Astrocyte (in vitro differentiated cells and primary cell): ENCODE data around the gene VDAC2. TPM values are rescaled to one million over a fixed set of nuclear protein-coding genes. Genes with fewer than 3 reads are reported as not detected.

Experiments used
- DNase-seq: peaks from one replicate; pipeline ENCODE4 v3.0.0-alpha.2; 2010; ENCODE audit warnings: low read depth
- FAIRE-seq: peaks from 2 replicates; lab custom pipeline; 2011; peaks lifted over from hg19 to GRCh38; lab: Jason Lieb, UNC
- H2AFZ ChIP-seq: 2 replicates; pipeline ENCODE4 v1.6.0; 2012; ENCODE audit warnings: low read depth, low read length, inconsistent platforms
- H3K27ac ChIP-seq: 2 replicates; pipeline ENCODE4 v1.5.1; 2011; ENCODE audit warnings: low read depth, low read length, inconsistent platforms
- H3K27me3 ChIP-seq: 2 replicates; pipeline ENCODE4 v1.6.0; 2011; ENCODE audit warnings: low read length, inconsistent platforms; ENCODE audit not compliant: insufficient read depth
- H3K36me3 ChIP-seq: 2 replicates; pipeline ENCODE4 v1.5.1; 2011; ENCODE audit warnings: low read length, inconsistent platforms; ENCODE audit not compliant: insufficient read depth
- H3K4me1 ChIP-seq: 2 replicates; pipeline ENCODE4 v1.5.1; 2011; ENCODE audit warnings: low read length, inconsistent platforms; ENCODE audit not compliant: insufficient read depth
- H3K4me2 ChIP-seq: 2 replicates; pipeline ENCODE4 v1.6.0; 2012; ENCODE audit warnings: low read length, inconsistent platforms
- H3K4me3 ChIP-seq: 2 replicates; pipeline ENCODE4 v1.5.1; 2011; ENCODE audit warnings: low read depth, mild to moderate bottlenecking, low read length, inconsistent platforms; ENCODE audit not compliant: insufficient read depth
- H3K79me2 ChIP-seq: 2 replicates; pipeline ENCODE4 v1.6.0; 2012; ENCODE audit warnings: mild to moderate bottlenecking, low read length, inconsistent platforms; ENCODE audit not compliant: insufficient read depth
- H3K9ac ChIP-seq: 2 replicates; pipeline ENCODE4 v1.6.0; 2012; ENCODE audit warnings: mild to moderate bottlenecking, low read length, inconsistent platforms
- H3K9me3 ChIP-seq: 2 replicates; pipeline ENCODE4 v1.5.1; 2012; ENCODE audit warnings: low read depth, mild to moderate bottlenecking, low read length, inconsistent platforms; ENCODE audit not compliant: insufficient read depth
- H4K20me1 ChIP-seq: 2 replicates; pipeline ENCODE4 v1.6.0; 2012; ENCODE audit warnings: low read length, inconsistent platforms; ENCODE audit not compliant: insufficient read depth
- H3K27ac Mint-ChIP-seq: one replicate; pipeline ENCODE4 v1.8.0; 2021; ENCODE audit warnings: mild to moderate bottlenecking, mixed read lengths; ENCODE audit not compliant: unreplicated experiment
- H3K27me3 Mint-ChIP-seq: one replicate; pipeline ENCODE4 v1.8.0; 2021; ENCODE audit warnings: low read depth, mixed read lengths; ENCODE audit not compliant: unreplicated experiment
- H3K36me3 Mint-ChIP-seq: one replicate; pipeline ENCODE4 v1.8.0; 2021; ENCODE audit warnings: low read depth, mixed read lengths; ENCODE audit not compliant: unreplicated experiment
- H3K4me1 Mint-ChIP-seq: one replicate; pipeline ENCODE4 v1.8.0; 2021; ENCODE audit warnings: low read depth, mixed read lengths; ENCODE audit not compliant: unreplicated experiment
- H3K4me3 Mint-ChIP-seq: one replicate; pipeline ENCODE4 v1.8.0; 2021; ENCODE audit warnings: mild to moderate bottlenecking, moderate library complexity, mixed read lengths; ENCODE audit not compliant: unreplicated experiment
- H3K9me3 Mint-ChIP-seq: one replicate; pipeline ENCODE4 v1.8.0; 2021; ENCODE audit warnings: mild to moderate bottlenecking, mixed read lengths; ENCODE audit not compliant: unreplicated experiment
- CTCF ChIP-seq: IDR thresholded peaks from 2 replicates; pipeline ENCODE4 v1.5.1; 2011; ENCODE audit warnings: low read depth, mild to moderate bottlenecking, inconsistent platforms, low read length, moderate library complexity; ENCODE audit not compliant: insufficient read depth
- EZH2 ChIP-seq: IDR thresholded peaks from 2 replicates; pipeline ENCODE4 v1.6.1; 2012; ENCODE audit warnings: mild to moderate bottlenecking, low read length, inconsistent platforms; ENCODE audit not compliant: insufficient read depth
- total RNA-seq: library from RNA; stranded (reverse); gene quantifications from 2 replicates; pipeline ENCODE4 v1.2.1, GENCODE V29; 2021

The VDAC2 gene
- total RNA-seq, 1 donor from 2014 or later: 373 TPM

- Histone ChIP-seq H3K4me2 (no peak overlapping the region), H3K27me3 (no peaks in the 10 kb centered on the region), H3K79me2 (peaks cover 66% of the 10 kb centered on the region), H2AFZ (no peak overlapping the region), H3K4me3 (no peak overlapping the region), H3K27ac (no peak overlapping the region), H3K4me1 (peaks cover 42% of the 10 kb centered on the region), H4K20me1 (peaks cover 89% of the 10 kb centered on the region), H3K9ac (no peak overlapping the region), H3K9me3 (no peaks in the 10 kb centered on the region), H3K36me3 (peaks cover 48% of the 10 kb centered on the region)
- Mint-ChIP-seq H3K36me3 (peaks cover 26% of the 10 kb centered on the region), H3K9me3 (no peaks in the 10 kb centered on the region), H3K4me3 (no peak overlapping the region), H3K4me1 (peaks cover 72% of the 10 kb centered on the region), H3K27ac (peak overlapping the region; percentile 80), H3K27me3 (no peaks in the 10 kb centered on the region)
- TF ChIP-seq EZH2 (no peak), CTCF (no peak)
- no peak for FAIRE-seq
- DNase-seq: no peak
Measured at GRCh38 chr10:75228278-75228677, 17.7 kb downstream of the VDAC2 start.

- Histone ChIP-seq H3K4me3 (no peak overlapping the region), H3K79me2 (peaks cover 61% of the 10 kb centered on the region), H3K4me2 (no peak overlapping the region), H3K36me3 (peaks cover 42% of the 10 kb centered on the region), H2AFZ (no peak overlapping the region), H3K27me3 (no peaks in the 10 kb centered on the region), H3K9ac (no peak overlapping the region), H4K20me1 (peaks cover 84% of the 10 kb centered on the region), H3K27ac (no peak overlapping the region), H3K9me3 (no peaks in the 10 kb centered on the region), H3K4me1 (peaks cover 37% of the 10 kb centered on the region)
- Mint-ChIP-seq H3K9me3 (no peaks in the 10 kb centered on the region), H3K36me3 (peaks cover 28% of the 10 kb centered on the region), H3K4me3 (no peak overlapping the region), H3K4me1 (peaks cover 68% of the 10 kb centered on the region), H3K27me3 (no peaks in the 10 kb centered on the region), H3K27ac (peak overlapping the region; percentile 48)
- DNase-seq: no peak
- TF ChIP-seq CTCF: no peak
- TF ChIP-seq EZH2: no peak
- no peak for FAIRE-seq
Measured at GRCh38 chr10:75228834-75229233, 18.2 kb downstream of the VDAC2 start.

- peak; percentile 37 for DNase-seq
- H3K4me1 Mint-ChIP-seq: peaks cover 57% of the 10 kb centered on the region
- H3K27me3 Mint-ChIP-seq: no peaks in the 10 kb centered on the region
- no peak for FAIRE-seq
- no peaks in the 10 kb centered on the region for H3K9me3 Mint-ChIP-seq
- no peaks in the 10 kb centered on the region for H3K27me3 ChIP-seq
- no peak overlapping the region for H3K9ac ChIP-seq
- H3K4me3 Mint-ChIP-seq: no peak overlapping the region
- H4K20me1 ChIP-seq: peaks cover 73% of the 10 kb centered on the region
- H3K4me2 ChIP-seq: no peak overlapping the region
- H3K36me3 ChIP-seq: peaks cover 32% of the 10 kb centered on the region
- H2AFZ ChIP-seq: no peak overlapping the region
- H3K36me3 Mint-ChIP-seq: peaks cover 22% of the 10 kb centered on the region
- H3K9me3 ChIP-seq: no peaks in the 10 kb centered on the region
- H3K79me2 ChIP-seq: peaks cover 49% of the 10 kb centered on the region
- H3K27ac ChIP-seq: peak overlapping the region; percentile 5
- TF ChIP-seq EZH2 (no peak), CTCF (no peak)
- H3K27ac Mint-ChIP-seq: no peak overlapping the region
- H3K4me3 ChIP-seq: no peak overlapping the region
- peaks cover 32% of the 10 kb centered on the region for H3K4me1 ChIP-seq
Measured at GRCh38 chr10:75229971-75230370, 19.4 kb downstream of the VDAC2 start.
